Measurements from ENCODE around the gene TOMT.
A peak's percentile ranks its signal among the peaks of the same experiment; 100 is the strongest.

TOMT gene

GRCh38 chr11:72102631-72102945 is 3.1 kb upstream of the TOMT start:
- H3K27ac ChIP-seq: peak overlapping the region; percentile 82
- TF ChIP-seq ZFX (IDR thresholded peaks at IDR 0.05; ENCODE audit: borderline replicate concordance): no peak
- no peak for TF ChIP-seq CTCF (IDR thresholded peaks at IDR 0.05)

- TF ChIP-seq ZFX (IDR thresholded peaks at IDR 0.05; ENCODE audit: borderline replicate concordance) (no peak), CTCF (IDR thresholded peaks at IDR 0.05) (peak; percentile 50)
- peak within 1 kb of the TSS; percentile 82 for H3K27ac ChIP-seq
Observed at GRCh38 chr11:72102946-72103753, 2.6 kb upstream of the TOMT start, which contains the start of gene LAMTOR1. Gene LAMTOR1, minus strand, starts transcription at chr11:72103297. Its CDS starts 73 bp downstream, at chr11:72103224.

- peak overlapping the region; percentile 82 for H3K27ac ChIP-seq
Observed at GRCh38 chr11:72103754-72104167, 2.0 kb upstream of the TOMT start.

GRCh38 chr11:72111300-72112142 is 5.8 kb downstream of the TOMT start:
- peak overlapping the region; percentile 91 for H3K27ac ChIP-seq
- TF ChIP-seq CTCF (IDR thresholded peaks at IDR 0.05) (no peak), ZFX (IDR thresholded peaks at IDR 0.05; ENCODE audit: borderline replicate concordance) (no peak)

More at GRCh38 chr11:72103754-72104167, 2.0 kb upstream of the TOMT start:
- TF ChIP-seq CTCF (IDR thresholded peaks at IDR 0.05) (no peak; the same call in 1 of the 2 replicates), ZFX (IDR thresholded peaks at IDR 0.05; ENCODE audit: borderline replicate concordance) (no peak)

- TF ChIP-seq ZFX (IDR thresholded peaks at IDR 0.05; ENCODE audit: borderline replicate concordance): no peak
- no peak for TF ChIP-seq CTCF (IDR thresholded peaks at IDR 0.05)
- peak within 1 kb of the TSS; percentile 91 for H3K27ac ChIP-seq
Observed at GRCh38 chr11:72112143-72112977, 6.6 kb downstream of the TOMT start, which contains the start of gene ANAPC15. Gene ANAPC15, minus strand, starts transcription at chr11:72112695. Its CDS starts 1,419 bp downstream, at chr11:72111276.

GRCh38 chr11:72112978-72113808 is 7.5 kb downstream of the TOMT start:
- no peak for TF ChIP-seq CTCF (IDR thresholded peaks at IDR 0.05)
- no peak for TF ChIP-seq ZFX (IDR thresholded peaks at IDR 0.05; ENCODE audit: borderline replicate concordance)
- H3K27ac ChIP-seq: peak overlapping the region; percentile 91

Measured in 22Rv1 (cell line).